ENCODE data around the gene UMAD1. TPM values are rescaled to one million over a fixed set of nuclear protein-coding genes. Genes with fewer than 3 reads are reported as not detected.

The UMAD1 gene
- total RNA-seq = 7.5 to 10.0 TPM (median 8.3 TPM) in 3 replicates

DNA sequence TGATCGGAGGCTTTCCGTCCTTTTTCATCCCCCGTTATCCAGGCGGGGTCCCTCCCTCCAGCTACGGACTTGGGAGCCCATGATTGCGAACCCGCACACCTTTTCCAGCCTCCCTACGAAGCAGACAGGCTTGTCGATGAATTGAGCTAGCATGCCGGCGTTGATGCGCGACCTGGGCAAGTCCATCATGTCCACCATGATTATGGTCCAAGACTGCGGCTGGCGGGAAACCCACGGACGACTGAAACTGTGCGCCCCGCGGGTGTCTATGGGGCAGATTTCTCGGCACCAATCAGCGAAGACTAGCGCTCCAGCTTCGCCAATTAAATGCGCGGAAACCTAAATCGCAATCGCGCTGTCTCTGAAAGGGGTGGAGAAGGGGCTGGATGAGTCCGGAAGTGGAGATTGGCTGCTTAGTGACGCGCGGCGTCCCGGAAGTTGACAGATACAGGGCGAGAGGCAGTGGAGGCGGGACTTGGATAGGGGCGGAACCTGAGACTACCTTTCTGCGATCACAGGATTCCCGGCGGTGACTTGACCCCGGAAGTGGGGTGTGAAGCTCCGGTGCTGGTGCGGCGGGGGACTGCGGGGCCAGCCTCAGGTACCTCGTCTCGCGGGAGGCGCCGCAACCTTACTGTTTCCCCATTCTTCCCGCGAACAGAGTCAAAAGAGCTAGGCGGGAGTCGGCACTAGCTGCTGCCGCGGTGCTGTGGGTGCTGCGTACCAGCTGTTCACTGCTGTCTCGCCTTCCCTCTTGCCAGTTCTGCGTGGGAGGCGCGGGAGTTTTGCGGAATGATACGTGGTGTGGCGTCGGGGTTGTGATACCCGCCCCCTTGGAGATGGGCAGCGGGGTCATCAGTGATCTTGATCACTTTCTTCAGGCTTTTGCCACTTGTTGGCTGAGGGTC, at the start of gene UMAD1:
TSS of gene UMAD1 (plus strand) at position 532 of the 908 bp plus-strand sequence. CDS start 32,620 bp downstream, outside the sequence.
- H3K27me3 Mint-ChIP-seq (ENCODE audit: low read depth) = no peaks in the 10 kb centered on the region
- no peaks in the 10 kb centered on the region for H3K9me3 Mint-ChIP-seq
- peak within 1 kb of the TSS; percentile 96 for H3K4me3 Mint-ChIP-seq
- peak within 1 kb of the TSS; percentile 98 for H3K27ac Mint-ChIP-seq
- peaks cover 3% of the 10 kb centered on the region for H3K36me3 Mint-ChIP-seq
- peaks cover 22% of the 10 kb centered on the region for H3K4me1 Mint-ChIP-seq
- peak; percentile 90 to 96 for DNase-seq (ENCODE audit: low spot score in 2 of 2, unreplicated experiment in 2 of 2)
- TF ChIP-seq, protein P1, sequence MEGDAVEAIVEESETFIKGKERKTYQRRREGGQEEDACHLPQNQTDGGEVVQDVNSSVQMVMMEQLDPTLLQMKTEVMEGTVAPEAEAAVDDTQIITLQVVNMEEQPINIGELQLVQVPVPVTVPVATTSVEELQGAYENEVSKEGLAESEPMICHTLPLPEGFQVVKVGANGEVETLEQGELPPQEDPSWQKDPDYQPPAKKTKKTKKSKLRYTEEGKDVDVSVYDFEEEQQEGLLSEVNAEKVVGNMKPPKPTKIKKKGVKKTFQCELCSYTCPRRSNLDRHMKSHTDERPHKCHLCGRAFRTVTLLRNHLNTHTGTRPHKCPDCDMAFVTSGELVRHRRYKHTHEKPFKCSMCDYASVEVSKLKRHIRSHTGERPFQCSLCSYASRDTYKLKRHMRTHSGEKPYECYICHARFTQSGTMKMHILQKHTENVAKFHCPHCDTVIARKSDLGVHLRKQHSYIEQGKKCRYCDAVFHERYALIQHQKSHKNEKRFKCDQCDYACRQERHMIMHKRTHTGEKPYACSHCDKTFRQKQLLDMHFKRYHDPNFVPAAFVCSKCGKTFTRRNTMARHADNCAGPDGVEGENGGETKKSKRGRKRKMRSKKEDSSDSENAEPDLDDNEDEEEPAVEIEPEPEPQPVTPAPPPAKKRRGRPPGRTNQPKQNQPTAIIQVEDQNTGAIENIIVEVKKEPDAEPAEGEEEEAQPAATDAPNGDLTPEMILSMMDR (IDR thresholded peaks at IDR 0.05; ENCODE audit: unreplicated experiment) = no peak

DNA sequence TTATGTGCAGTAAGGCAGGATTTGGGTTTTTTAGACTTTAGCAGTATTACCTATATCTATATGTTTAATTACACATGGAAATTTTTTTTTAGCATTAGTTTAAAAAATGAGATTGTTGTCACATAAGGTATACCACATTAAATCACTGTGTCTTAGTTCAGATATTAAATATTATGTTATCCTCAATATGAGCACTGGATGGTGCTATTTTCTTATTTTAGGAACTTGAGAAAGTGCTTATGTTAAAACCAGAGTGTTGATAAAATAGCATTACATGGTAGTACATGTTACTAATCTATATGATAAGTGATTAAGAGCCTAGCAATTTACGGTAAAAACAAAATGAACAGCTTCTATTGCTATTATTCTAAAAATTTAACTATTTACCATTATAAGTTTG, 45.1 kb upstream of the UMAD1 start:
- Mint-ChIP-seq H3K4me3 (no peak overlapping the region), H3K27me3 (ENCODE audit: low read depth) (no peaks in the 10 kb centered on the region), H3K9me3 (peaks cover 13% of the 10 kb centered on the region), H3K4me1 (no peaks in the 10 kb centered on the region), H3K36me3 (peaks cover 30% of the 10 kb centered on the region), H3K27ac (peak overlapping the region; percentile 58)
- TF ChIP-seq, protein P1 (IDR thresholded peaks at IDR 0.05; ENCODE audit: unreplicated experiment) = peak; percentile 57
- DNase-seq (ENCODE audit: low spot score in 2 of 2, unreplicated experiment in 2 of 2) = no peak

DNA sequence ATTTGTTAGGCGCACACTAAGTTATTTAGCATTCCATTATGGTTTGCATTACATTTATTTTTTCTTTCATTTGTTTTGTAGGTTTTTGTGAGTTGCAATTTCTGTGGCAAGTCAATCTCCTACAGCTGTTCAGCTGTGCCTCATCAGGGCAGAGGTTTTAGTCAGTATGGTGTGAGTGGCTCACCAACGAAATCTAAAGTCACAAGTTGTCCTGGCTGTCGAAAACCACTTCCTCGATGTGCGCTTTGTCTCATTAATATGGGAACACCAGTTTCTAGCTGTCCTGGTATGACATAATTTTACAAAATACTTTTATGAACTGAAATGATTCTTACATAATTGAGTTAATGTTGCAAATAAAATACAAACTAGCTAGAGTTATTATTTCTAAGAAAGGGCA, 44.4 kb upstream of the UMAD1 start:
- no peak for DNase-seq (ENCODE audit: low spot score in 2 of 2, unreplicated experiment in 2 of 2)
- Mint-ChIP-seq H3K36me3 (peaks cover 36% of the 10 kb centered on the region), H3K9me3 (peaks cover 18% of the 10 kb centered on the region), H3K4me3 (no peak overlapping the region), H3K27ac (no peak overlapping the region), H3K27me3 (ENCODE audit: low read depth) (no peaks in the 10 kb centered on the region), H3K4me1 (no peaks in the 10 kb centered on the region)
- TF ChIP-seq, protein P1 (IDR thresholded peaks at IDR 0.05; ENCODE audit: unreplicated experiment) = no peak

DNA sequence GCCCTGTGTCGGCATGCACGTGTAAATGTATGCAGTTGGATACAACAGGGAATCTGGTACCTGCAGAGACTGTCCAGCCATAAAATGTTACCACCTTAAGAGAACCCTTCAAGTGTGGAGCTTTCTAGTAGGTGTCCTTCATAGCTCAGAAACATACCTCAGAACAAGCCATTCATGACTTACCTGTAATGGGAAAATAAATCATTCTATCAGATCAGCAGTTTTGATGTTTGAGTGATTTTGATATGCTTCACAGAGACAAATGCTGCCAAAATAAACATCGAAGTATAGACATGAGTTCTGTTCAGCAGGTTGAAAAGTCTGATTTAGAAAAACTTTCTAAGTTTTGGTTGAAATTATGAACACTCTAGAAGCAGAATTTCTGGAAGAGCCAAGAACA, 33.5 kb upstream of the UMAD1 start:
- TF ChIP-seq, protein P1 (IDR thresholded peaks at IDR 0.05; ENCODE audit: unreplicated experiment) = no peak
- H3K4me3 Mint-ChIP-seq = no peak overlapping the region
- no peaks in the 10 kb centered on the region for H3K27me3 Mint-ChIP-seq (ENCODE audit: low read depth)
- no peak for DNase-seq (ENCODE audit: low spot score in 2 of 2, unreplicated experiment in 2 of 2)
- no peak overlapping the region for H3K27ac Mint-ChIP-seq
- H3K36me3 Mint-ChIP-seq = peaks cover 7% of the 10 kb centered on the region
- H3K9me3 Mint-ChIP-seq = no peaks in the 10 kb centered on the region
- H3K4me1 Mint-ChIP-seq = no peaks in the 10 kb centered on the region

DNA sequence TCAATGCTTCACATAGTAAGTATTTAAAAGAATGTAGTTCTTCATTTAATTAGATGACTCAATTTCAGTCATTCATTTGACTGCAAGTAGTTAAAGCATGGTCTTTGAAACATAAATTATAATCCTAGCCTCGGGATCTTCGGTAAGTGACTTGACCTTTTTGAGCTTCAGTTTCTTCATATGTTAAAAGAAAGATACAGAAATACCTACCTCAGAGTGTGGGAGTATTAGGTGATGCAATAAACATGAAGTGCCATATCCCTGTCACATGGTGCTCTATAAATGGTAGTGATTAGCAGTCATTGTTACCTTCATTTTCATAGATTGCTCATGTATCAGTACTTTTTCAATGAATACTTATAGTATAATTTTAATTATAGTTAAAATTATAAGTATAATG, 31.2 kb upstream of the UMAD1 start:
- H3K4me3 Mint-ChIP-seq = no peak overlapping the region
- H3K36me3 Mint-ChIP-seq = peaks cover 7% of the 10 kb centered on the region
- DNase-seq (ENCODE audit: low spot score in 2 of 2, unreplicated experiment in 2 of 2) = no peak
- H3K4me1 Mint-ChIP-seq = no peaks in the 10 kb centered on the region
- H3K27me3 Mint-ChIP-seq (ENCODE audit: low read depth) = no peaks in the 10 kb centered on the region
- no peaks in the 10 kb centered on the region for H3K9me3 Mint-ChIP-seq
- H3K27ac Mint-ChIP-seq = no peak overlapping the region
- TF ChIP-seq, protein P1 (IDR thresholded peaks at IDR 0.05; ENCODE audit: unreplicated experiment) = no peak
